ENCODE measurements around the gene CXCL11.
"Not testable (repeated sequence)": the region's sequence is repeated elsewhere in the genome, so short reads cannot be mapped to it uniquely, and the experiment has no call there.

Gene CXCL11

GRCh38 chr4:76035799-76036380 is at the start of gene CXCL11:
Gene CXCL11, minus strand, starts transcription at chr4:76036070. Its CDS starts 83 bp downstream, at chr4:76035987.
- no peak for DNase-seq (ENCODE audit: low read depth in 2 of 2, low spot score in 1 of 2)

GRCh38 chr4:76084542-76084941 is 48.7 kb upstream of the CXCL11 start:
- DNase-seq (ENCODE audit: low read depth in 2 of 2, low spot score in 1 of 2) = no peak

GRCh38 chr4:76083386-76083988 is 47.6 kb upstream of the CXCL11 start:
- DNase-seq (ENCODE audit: low read depth in 2 of 2, low spot score in 1 of 2) = no peak

- no peak for DNase-seq (ENCODE audit: low read depth in 2 of 2, low spot score in 1 of 2)
These were observed 42.3 kb upstream of the CXCL11 start for GRCh38 chr4:76078033-76078613.

- no peak for DNase-seq (ENCODE audit: low read depth in 2 of 2, low spot score in 1 of 2)
These were observed 39.2 kb upstream of the CXCL11 start for GRCh38 chr4:76074993-76075600.

- no peak for DNase-seq (ENCODE audit: low read depth in 2 of 2, low spot score in 1 of 2)
These were observed 38.6 kb upstream of the CXCL11 start, which contains the start of gene ART3 for GRCh38 chr4:76074468-76074867. Gene ART3, plus strand, starts transcription at chr4:76074709. Its CDS starts 1,181 bp downstream, at chr4:76075890.

- no peak for DNase-seq (ENCODE audit: low read depth in 2 of 2, low spot score in 1 of 2)
These were observed 36.9 kb upstream of the CXCL11 start for GRCh38 chr4:76072760-76073159.

GRCh38 chr4:76067652-76068286 is 31.9 kb upstream of the CXCL11 start:
- DNase-seq (ENCODE audit: low read depth in 2 of 2, low spot score in 1 of 2) = peak in 1 of 2 donors; percentile 42

GRCh38 chr4:76066546-76066945 is 30.7 kb upstream of the CXCL11 start:
- no peak for DNase-seq (ENCODE audit: low read depth in 2 of 2, low spot score in 1 of 2)

- DNase-seq (ENCODE audit: low read depth in 2 of 2, low spot score in 1 of 2) = no peak
These were observed 26.1 kb upstream of the CXCL11 start for GRCh38 chr4:76061982-76062381.

GRCh38 chr4:76061421-76061820 is 25.6 kb upstream of the CXCL11 start:
- DNase-seq (ENCODE audit: low read depth in 2 of 2, low spot score in 1 of 2) = no peak

GRCh38 chr4:76060506-76060905 is 24.6 kb upstream of the CXCL11 start:
- DNase-seq (ENCODE audit: low read depth in 2 of 2, low spot score in 1 of 2) = no peak

GRCh38 chr4:76059750-76060149 is 23.9 kb upstream of the CXCL11 start:
- no peak for DNase-seq (ENCODE audit: low read depth in 2 of 2, low spot score in 1 of 2)

- no peak for DNase-seq (ENCODE audit: low read depth in 2 of 2, low spot score in 1 of 2)
These were observed 23.1 kb upstream of the CXCL11 start for GRCh38 chr4:76058888-76059426.

- DNase-seq (ENCODE audit: low read depth in 2 of 2, low spot score in 1 of 2) = no peak
These were observed 22.4 kb upstream of the CXCL11 start for GRCh38 chr4:76058302-76058701.

GRCh38 chr4:76055421-76055820 is 19.6 kb upstream of the CXCL11 start:
- no peak for DNase-seq (ENCODE audit: low read depth in 2 of 2, low spot score in 1 of 2)

GRCh38 chr4:76055016-76055415 is 19.1 kb upstream of the CXCL11 start:
- DNase-seq (ENCODE audit: low read depth in 2 of 2, low spot score in 1 of 2) = no peak

GRCh38 chr4:76053730-76054129 is 17.9 kb upstream of the CXCL11 start:
- DNase-seq (ENCODE audit: low read depth in 2 of 2, low spot score in 1 of 2) = no peak

GRCh38 chr4:76050560-76051050 is 14.7 kb upstream of the CXCL11 start:
- not testable (repeated sequence) for DNase-seq (ENCODE audit: low read depth in 2 of 2, low spot score in 1 of 2)

GRCh38 chr4:76049860-76050416 is 14.1 kb upstream of the CXCL11 start:
- not testable (repeated sequence) for DNase-seq (ENCODE audit: low read depth in 2 of 2, low spot score in 1 of 2)

- not testable (repeated sequence) for DNase-seq (ENCODE audit: low read depth in 2 of 2, low spot score in 1 of 2)
These were observed 8.8 kb upstream of the CXCL11 start for GRCh38 chr4:76044686-76045085.

All from stimulated activated CD8-positive, alpha-beta memory T cell treated with anti-CD3 and anti-CD28 coated beads, Interleukin-4, amount 100 ng/mL, for 4 hours (primary cell).